ENCODE data around the gene CNBP.
"Not testable (repeated sequence)": the region's sequence is repeated elsewhere in the genome, so short reads cannot be mapped to it uniquely, and the experiment has no call there.

CNBP gene

GRCh38 chr3:129183569-129184395, at the start of gene CNBP:
TSS of gene CNBP (minus strand) at chr3:129183896. CDS start at chr3:129171757, 12,139 bp downstream.
- Histone ChIP-seq H3K9ac (ENCODE audit: insufficient read length, low read depth) (peak within 1 kb of the TSS; percentile 99), H3K27me3 (ENCODE audit: insufficient read depth, insufficient read length) (no peaks in the 10 kb centered on the region), H3K36me3 (ENCODE audit: insufficient read depth, insufficient read length, low read length) (peaks cover 34% of the 10 kb centered on the region), H3K4me1 (ENCODE audit: insufficient read depth, insufficient read length) (no peaks in the 10 kb centered on the region), H3K4me3 (ENCODE audit: insufficient read length, low read depth) (peak within 1 kb of the TSS; percentile 99), H3K9me3 (ENCODE audit: insufficient read depth, low read length) (no peaks in the 10 kb centered on the region)
- peak; percentile 87 for DNase-seq (ENCODE audit: low read depth, low spot score)
- no peak for TF ChIP-seq ZNF274 (IDR thresholded peaks at IDR 0.05; ENCODE audit: low read depth, low read length)
- peak; percentile 33 for TF ChIP-seq YY1 (IDR thresholded peaks at IDR 0.05; ENCODE audit: insufficient read depth, insufficient read length)
- no peak for TF ChIP-seq SUZ12 (IDR thresholded peaks at IDR 0.05; ENCODE audit: extremely low read depth, insufficient read depth, insufficient read length)

- Histone ChIP-seq H3K36me3 (ENCODE audit: insufficient read depth, insufficient read length, low read length) (no peaks in the 10 kb centered on the region), H3K4me3 (ENCODE audit: insufficient read length, low read depth) (no peak overlapping the region), H3K27me3 (ENCODE audit: insufficient read depth, insufficient read length) (no peaks in the 10 kb centered on the region), H3K9me3 (ENCODE audit: insufficient read depth, low read length) (no peaks in the 10 kb centered on the region), H3K9ac (ENCODE audit: insufficient read length, low read depth) (no peak overlapping the region), H3K4me1 (ENCODE audit: insufficient read depth, insufficient read length) (peaks cover 8% of the 10 kb centered on the region)
- TF ChIP-seq YY1 (IDR thresholded peaks at IDR 0.05; ENCODE audit: insufficient read depth, insufficient read length) (no peak), ZNF274 (IDR thresholded peaks at IDR 0.05; ENCODE audit: low read depth, low read length) (no peak), SUZ12 (IDR thresholded peaks at IDR 0.05; ENCODE audit: extremely low read depth, insufficient read depth, insufficient read length) (no peak)
- DNase-seq (ENCODE audit: low read depth, low spot score): no peak
Measured at GRCh38 chr3:129231331-129232119, 47.8 kb upstream of the CNBP start.

DNA sequence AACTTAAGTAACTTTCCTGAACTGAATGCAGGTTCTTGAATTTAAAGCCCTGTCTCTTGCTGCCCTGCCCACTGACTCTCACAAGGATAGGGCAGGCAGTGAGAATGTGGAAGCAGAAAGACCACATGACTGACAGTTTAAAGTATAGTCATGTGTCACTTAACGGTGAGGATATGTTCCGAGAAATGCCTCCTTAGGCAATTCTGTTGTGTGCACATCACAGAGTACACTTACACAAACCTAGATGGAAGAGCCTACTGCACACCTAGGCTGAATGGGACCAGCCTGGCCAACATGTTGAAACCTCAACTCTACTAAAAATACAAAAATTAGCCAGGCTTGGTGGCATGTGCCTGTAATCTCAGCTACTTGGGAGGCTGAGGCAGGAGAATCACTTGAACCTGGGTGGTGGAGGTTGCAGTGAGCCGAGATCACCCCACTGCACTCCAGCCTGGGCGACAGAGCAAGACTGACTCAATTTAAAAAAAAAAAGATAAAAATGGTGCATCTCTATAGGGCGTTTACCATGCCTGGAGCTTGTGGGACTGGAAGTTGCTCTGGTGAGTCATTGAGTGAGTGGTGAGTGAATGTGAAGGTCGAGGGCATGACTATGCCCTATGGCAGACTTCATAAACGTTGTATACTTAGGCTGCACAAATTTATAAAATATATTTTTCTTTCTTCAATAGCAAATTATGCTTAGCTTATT, 46.8 kb upstream of the CNBP start:
- H3K27me3 ChIP-seq (ENCODE audit: insufficient read depth, insufficient read length): no peaks in the 10 kb centered on the region
- no peak for DNase-seq (ENCODE audit: low read depth, low spot score)
- TF ChIP-seq ZNF274 (IDR thresholded peaks at IDR 0.05; ENCODE audit: low read depth, low read length) (no peak), SUZ12 (IDR thresholded peaks at IDR 0.05; ENCODE audit: extremely low read depth, insufficient read depth, insufficient read length) (no peak), YY1 (IDR thresholded peaks at IDR 0.05; ENCODE audit: insufficient read depth, insufficient read length) (no peak)
- H3K4me3 ChIP-seq (ENCODE audit: insufficient read length, low read depth): no peak overlapping the region
- H3K9ac ChIP-seq (ENCODE audit: insufficient read length, low read depth): no peak overlapping the region
- peaks cover 8% of the 10 kb centered on the region for H3K4me1 ChIP-seq (ENCODE audit: insufficient read depth, insufficient read length)
- no peaks in the 10 kb centered on the region for H3K36me3 ChIP-seq (ENCODE audit: insufficient read depth, insufficient read length, low read length)
- H3K9me3 ChIP-seq (ENCODE audit: insufficient read depth, low read length): no peaks in the 10 kb centered on the region

- Histone ChIP-seq H3K36me3 (ENCODE audit: insufficient read depth, insufficient read length, low read length) (no peaks in the 10 kb centered on the region), H3K9ac (ENCODE audit: insufficient read length, low read depth) (no peak overlapping the region), H3K4me3 (ENCODE audit: insufficient read length, low read depth) (no peak overlapping the region), H3K4me1 (ENCODE audit: insufficient read depth, insufficient read length) (peaks cover 8% of the 10 kb centered on the region), H3K27me3 (ENCODE audit: insufficient read depth, insufficient read length) (no peaks in the 10 kb centered on the region), H3K9me3 (ENCODE audit: insufficient read depth, low read length) (no peaks in the 10 kb centered on the region)
- no peak for TF ChIP-seq SUZ12 (IDR thresholded peaks at IDR 0.05; ENCODE audit: extremely low read depth, insufficient read depth, insufficient read length)
- TF ChIP-seq YY1 (IDR thresholded peaks at IDR 0.05; ENCODE audit: insufficient read depth, insufficient read length): no peak
- TF ChIP-seq ZNF274 (IDR thresholded peaks at IDR 0.05; ENCODE audit: low read depth, low read length): no peak
- DNase-seq (ENCODE audit: low read depth, low spot score): no peak
Measured at GRCh38 chr3:129228891-129229585, 45.3 kb upstream of the CNBP start.

- no peak overlapping the region for H3K9ac ChIP-seq (ENCODE audit: insufficient read length, low read depth)
- H3K4me1 ChIP-seq (ENCODE audit: insufficient read depth, insufficient read length): peaks cover 8% of the 10 kb centered on the region
- no peak for DNase-seq (ENCODE audit: low read depth, low spot score)
- no peaks in the 10 kb centered on the region for H3K9me3 ChIP-seq (ENCODE audit: insufficient read depth, low read length)
- H3K4me3 ChIP-seq (ENCODE audit: insufficient read length, low read depth): no peak overlapping the region
- no peaks in the 10 kb centered on the region for H3K36me3 ChIP-seq (ENCODE audit: insufficient read depth, insufficient read length, low read length)
- H3K27me3 ChIP-seq (ENCODE audit: insufficient read depth, insufficient read length): no peaks in the 10 kb centered on the region
- no peak for TF ChIP-seq SUZ12 (IDR thresholded peaks at IDR 0.05; ENCODE audit: extremely low read depth, insufficient read depth, insufficient read length)
- TF ChIP-seq ZNF274 (IDR thresholded peaks at IDR 0.05; ENCODE audit: low read depth, low read length): no peak
- no peak for TF ChIP-seq YY1 (IDR thresholded peaks at IDR 0.05; ENCODE audit: insufficient read depth, insufficient read length)
Measured at GRCh38 chr3:129226374-129226773, 42.7 kb upstream of the CNBP start.

GRCh38 chr3:129224984-129225393, 41.3 kb upstream of the CNBP start:
- TF ChIP-seq YY1 (IDR thresholded peaks at IDR 0.05; ENCODE audit: insufficient read depth, insufficient read length) (no peak), ZNF274 (IDR thresholded peaks at IDR 0.05; ENCODE audit: low read depth, low read length) (no peak), SUZ12 (IDR thresholded peaks at IDR 0.05; ENCODE audit: extremely low read depth, insufficient read depth, insufficient read length) (no peak)

GRCh38 chr3:129224387-129224786, 40.7 kb upstream of the CNBP start:
- not testable (repeated sequence) for H3K9me3 ChIP-seq (ENCODE audit: insufficient read depth, low read length); H3K9ac ChIP-seq (ENCODE audit: insufficient read length, low read depth); H3K4me3 ChIP-seq (ENCODE audit: insufficient read length, low read depth); H3K27me3 ChIP-seq (ENCODE audit: insufficient read depth, insufficient read length); DNase-seq (ENCODE audit: low read depth, low spot score); H3K36me3 ChIP-seq (ENCODE audit: insufficient read depth, insufficient read length, low read length); H3K4me1 ChIP-seq (ENCODE audit: insufficient read depth, insufficient read length)

More at GRCh38 chr3:129224984-129225393, 41.3 kb upstream of the CNBP start:
- no peaks in the 10 kb centered on the region for H3K9me3 ChIP-seq (ENCODE audit: insufficient read depth, low read length)
- peaks cover 8% of the 10 kb centered on the region for H3K4me1 ChIP-seq (ENCODE audit: insufficient read depth, insufficient read length)
- no peaks in the 10 kb centered on the region for H3K27me3 ChIP-seq (ENCODE audit: insufficient read depth, insufficient read length)
- no peak for DNase-seq (ENCODE audit: low read depth, low spot score)
- H3K36me3 ChIP-seq (ENCODE audit: insufficient read depth, insufficient read length, low read length): no peaks in the 10 kb centered on the region
- H3K9ac ChIP-seq (ENCODE audit: insufficient read length, low read depth): no peak overlapping the region
- H3K4me3 ChIP-seq (ENCODE audit: insufficient read length, low read depth): no peak overlapping the region

Data from NT2/D1 (cell line).